Activated gamma-delta T cell (primary cell): ENCODE measurements around the gene MFSD1.
"Not testable (repeated sequence)": the region's sequence is repeated elsewhere in the genome, so short reads cannot be mapped to it uniquely, and the experiment has no call there.

Experiments
- DNase-seq: peaks from one replicate; lab custom pipeline; 2025; lab: John Stamatoyannopoulos, UW

Gene MFSD1

GRCh38 chr3:158775426-158776410 lies 26.1 kb upstream of the MFSD1 start:
- no peak for DNase-seq

DNA sequence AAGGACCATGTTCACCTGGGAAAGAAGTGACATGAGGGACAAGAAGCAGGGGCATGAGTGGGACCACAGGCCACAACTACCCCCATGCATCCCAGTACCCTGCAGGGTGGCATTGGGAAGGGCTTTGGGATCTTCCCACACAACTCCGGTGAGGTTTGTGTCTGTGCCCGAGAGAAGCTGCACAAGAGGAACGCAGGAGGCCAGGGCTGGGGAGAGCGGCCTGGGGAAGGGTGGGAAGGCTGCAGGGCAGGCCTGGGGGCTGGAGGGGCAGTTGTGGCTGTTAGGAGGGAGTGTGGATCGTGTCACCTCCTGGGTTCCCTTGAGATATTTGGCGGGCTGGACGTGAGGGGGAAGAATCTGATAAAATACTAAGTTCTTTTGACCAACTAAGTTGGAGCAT lies 25.3 kb upstream of the MFSD1 start:
- DNase-seq: no peak

DNA sequence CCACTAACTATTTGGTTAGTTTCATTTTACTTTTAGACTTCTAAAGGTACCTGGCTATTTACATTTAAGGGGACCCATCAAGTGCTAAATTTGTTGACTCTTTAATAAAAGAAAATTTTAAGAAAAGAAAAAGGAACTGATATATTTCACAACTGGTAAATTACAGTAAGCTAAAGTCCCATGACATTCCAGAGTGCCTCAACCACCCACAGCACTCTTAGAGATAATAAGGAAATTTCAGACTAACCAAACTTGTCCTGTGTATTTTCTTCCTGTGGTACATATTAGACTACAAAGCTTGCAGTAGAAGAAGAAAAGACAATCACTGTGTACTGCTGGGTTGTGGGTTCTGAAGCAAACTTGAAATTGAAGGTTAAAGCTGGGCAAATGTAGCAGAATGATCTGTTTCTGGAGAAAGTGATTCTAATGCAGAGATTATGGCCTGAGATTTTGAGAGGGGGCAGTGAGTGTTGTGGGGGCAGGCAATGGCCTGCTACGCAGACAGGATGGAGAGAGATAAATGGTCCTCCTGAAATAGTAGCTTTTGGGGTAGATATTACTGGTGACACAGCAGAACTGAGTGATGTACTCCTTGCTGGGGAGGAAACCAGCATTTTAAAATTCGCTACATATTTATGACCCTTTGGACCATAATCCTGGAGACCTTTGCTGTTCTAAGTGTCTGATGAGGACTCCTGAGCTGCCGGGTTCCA lies 24.5 kb upstream of the MFSD1 start:
- DNase-seq: no peak

DNA sequence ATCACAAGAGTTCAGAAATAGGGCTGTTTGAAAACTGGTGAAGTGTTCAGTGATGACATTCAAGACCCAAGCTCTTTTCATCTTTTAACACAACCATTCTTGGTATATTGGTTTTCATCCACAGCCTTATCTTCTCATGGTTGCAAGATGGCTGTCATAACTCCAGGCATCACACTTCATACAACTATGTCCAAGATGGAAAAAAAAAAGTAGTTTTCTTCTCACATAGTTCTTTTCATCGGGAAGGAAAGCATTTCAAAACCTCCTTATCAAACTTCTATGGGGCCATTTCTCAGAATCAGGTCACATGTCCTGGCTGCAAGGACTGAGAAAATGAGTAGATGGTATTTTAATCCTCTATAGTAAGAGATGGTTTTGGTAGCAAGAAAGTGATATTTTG lies 21.1 kb upstream of the MFSD1 start:
- DNase-seq: no peak

DNA sequence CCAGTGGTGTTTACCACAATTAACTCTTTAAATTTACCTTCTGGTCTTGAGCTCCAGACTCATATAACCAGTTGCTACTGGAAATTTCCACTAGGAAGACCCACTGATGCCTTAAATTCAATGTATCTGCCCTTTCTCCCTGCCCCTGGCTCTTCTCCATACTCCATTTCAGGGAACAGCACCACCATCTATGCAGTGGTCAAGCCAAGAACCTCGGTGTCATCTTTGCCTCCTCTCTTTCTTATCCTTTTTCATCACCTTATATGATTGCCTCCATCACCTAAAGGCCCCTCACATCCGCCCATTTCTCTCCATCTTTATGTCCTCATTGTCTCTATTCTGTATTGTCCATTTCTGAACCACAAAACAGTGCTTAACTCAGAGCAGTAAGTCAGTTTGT lies 20.7 kb upstream of the MFSD1 start:
- no peak for DNase-seq

GRCh38 chr3:158781849-158782248 lies 20.0 kb upstream of the MFSD1 start:
- no peak for DNase-seq

DNA sequence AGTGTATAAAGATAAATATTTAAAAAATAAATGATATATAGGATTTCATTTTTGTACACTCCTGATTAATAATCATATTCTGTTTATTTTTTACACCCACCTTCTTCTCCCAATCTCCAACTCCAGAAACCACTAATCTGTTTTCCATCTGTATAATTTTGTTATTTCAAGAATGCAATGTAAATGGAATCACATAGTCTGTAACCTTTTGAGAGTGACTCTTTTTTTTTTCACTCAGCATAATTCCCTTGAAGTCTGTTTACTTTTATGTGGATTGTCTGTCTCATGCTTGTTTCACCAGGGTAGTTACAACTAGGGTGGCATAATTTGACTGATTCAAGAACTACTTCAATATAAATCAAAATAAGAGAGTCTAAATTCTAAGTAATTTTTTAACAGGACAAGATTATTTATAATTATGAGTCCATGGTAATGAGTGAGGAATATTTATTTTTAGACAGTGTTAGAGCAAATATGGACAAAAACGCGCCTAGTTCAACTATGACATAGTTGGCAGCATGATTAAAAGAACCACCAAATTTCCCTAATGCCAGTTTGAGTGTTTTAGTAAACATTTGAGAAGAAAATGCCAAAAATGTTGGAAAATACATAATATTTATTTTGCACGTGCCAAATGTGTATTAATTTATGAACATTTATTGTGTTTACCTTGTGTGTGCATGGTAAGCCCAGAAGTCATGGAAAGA lies 19.4 kb upstream of the MFSD1 start:
- no peak for DNase-seq

- DNase-seq: no peak
These were observed 18.8 kb upstream of the MFSD1 start for GRCh38 chr3:158783051-158783450.

- no peak for DNase-seq
These were observed 15.9 kb upstream of the MFSD1 start for GRCh38 chr3:158785972-158786371.

DNA sequence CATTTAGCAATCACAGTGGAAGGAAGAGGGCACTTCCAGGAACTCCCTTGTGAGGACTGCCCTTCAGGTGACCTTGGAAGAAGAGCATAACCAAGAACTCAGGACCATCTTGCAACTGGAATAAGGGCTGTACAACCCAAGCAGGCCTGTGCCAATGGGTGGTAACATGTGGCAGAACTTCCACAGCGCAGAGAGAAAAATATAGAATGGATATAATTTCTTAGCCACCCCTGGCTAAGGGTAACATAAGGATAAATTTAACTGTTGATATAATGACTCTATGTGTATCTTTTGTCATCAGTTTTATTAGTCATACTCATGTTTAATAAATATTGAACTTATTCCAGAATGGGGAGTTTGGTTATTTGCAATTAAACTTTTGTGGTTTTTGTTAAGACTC lies 13.4 kb upstream of the MFSD1 start:
- no peak for DNase-seq

- no peak for DNase-seq
These were observed 12.3 kb upstream of the MFSD1 start for GRCh38 chr3:158789592-158789991.

DNA sequence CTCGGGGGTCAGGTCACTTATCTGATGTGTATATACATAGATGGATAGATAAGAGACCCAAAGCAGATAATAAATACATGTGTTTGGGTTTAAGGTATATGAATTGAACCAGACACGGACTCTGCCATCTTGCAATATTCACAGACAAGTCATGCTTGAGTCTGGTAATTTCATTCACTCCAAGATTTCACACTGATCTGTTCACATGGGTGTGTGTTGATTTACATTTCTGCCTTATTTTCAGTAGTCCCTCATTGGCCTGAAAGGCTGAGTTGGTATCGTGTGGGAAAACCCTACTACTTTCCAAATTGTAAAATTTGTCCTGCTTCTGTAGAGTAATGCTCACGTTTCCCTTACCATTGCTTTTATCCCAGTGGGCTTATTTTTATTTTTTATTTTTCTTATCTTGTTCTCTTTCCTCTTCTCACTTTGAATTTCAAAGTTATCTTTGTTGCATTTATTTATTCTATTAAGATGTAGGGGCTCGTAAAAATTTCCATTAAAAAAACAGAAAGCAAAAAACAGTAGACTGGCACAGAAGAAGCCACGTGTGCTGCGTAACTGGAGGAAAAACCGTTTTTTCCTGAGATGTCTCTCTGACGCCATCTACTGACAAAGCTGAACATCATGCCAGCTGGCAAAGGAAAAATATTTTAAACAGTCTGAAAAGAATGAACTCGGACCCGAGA lies 10.8 kb upstream of the MFSD1 start:
- DNase-seq: no peak

- DNase-seq: not testable (repeated sequence)
These were observed 10.3 kb upstream of the MFSD1 start for GRCh38 chr3:158791590-158791920.

DNA sequence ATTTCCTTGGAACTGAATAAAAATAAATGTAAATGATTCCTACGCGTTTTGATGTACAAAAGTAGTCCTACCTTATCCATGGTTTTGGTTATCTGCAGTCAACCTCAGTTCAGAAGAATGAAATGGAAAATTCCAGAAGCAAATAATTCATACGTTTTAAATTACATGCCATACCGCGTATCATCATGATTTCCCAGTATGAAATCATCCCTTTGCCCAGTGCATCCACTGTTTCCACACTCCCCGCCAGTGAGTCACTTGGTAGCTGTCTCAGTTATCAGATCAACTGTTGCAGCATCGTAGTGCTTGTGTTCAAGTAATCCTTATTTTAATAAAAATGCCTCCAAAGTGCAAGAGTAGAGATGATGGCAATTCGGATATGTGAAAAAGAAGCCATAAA lies 9.1 kb upstream of the MFSD1 start:
- no peak for DNase-seq

- no peak for DNase-seq
These were observed 7.6 kb upstream of the MFSD1 start for GRCh38 chr3:158794206-158794605.

GRCh38 chr3:158794936-158795518 lies 6.8 kb upstream of the MFSD1 start:
- no peak for DNase-seq

DNA sequence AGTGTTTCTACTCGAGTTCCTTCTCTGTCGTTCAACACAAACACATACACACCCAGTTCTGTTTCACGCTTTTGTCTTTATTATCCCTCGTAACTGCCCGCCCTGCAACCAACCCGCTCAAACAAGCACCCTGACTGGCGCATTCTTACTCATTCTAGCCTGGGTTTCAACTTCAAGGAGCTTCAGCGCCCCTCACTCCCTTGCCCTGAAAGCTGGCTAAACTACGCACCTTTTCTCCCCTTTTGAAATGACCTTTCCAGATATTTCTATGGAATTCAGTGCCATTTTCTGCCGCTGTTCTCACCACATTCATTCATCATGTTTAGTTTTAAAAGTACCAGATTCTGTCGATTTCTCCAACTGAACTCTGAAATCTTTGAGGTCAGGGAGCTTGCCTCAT lies 653 bp upstream of the MFSD1 start:
- no peak for DNase-seq

DNA sequence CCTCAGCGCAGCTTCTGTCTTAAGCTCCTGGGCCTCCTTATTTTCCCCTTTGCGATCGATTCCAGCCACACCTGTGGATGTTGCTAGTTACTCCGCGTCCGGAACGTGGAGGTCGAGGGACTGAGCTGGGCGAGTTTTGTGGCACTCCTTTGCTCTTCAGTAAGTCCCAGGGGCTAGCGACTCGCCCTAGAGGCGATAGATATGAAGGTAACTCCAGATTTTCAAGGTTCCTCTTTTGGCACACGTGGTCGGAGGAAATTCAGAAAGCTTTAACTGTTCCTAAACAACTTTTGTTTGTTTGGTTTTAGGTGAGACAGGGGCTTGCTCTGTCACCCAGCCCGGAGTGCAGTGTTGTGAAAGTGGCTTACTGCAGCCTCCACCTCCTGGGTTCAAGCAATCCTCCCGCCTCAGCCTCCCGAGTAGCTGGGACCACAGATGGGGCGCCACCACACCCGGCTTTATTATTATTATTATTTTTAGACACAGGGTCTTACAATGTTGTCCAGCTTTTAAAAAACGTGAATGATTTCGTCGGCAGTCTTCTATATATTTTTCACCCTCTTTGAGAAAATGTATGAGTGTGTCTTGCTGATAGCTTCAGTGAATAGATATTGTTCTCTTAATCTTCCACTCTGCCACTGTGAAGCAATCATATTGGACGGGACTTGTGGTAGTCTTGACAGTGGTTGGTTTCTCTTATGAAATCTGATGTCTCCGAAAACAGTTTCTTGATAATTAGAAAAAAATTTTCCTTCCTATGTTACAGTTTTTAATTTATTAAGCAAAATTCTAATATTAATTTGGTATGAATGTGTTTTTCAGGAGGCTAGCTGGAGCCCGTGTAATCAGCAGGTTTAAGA lies 785 bp downstream of the MFSD1 start:
- no peak for DNase-seq

GRCh38 chr3:158804441-158804840 lies 2.6 kb downstream of the MFSD1 start:
- no peak for DNase-seq

DNA sequence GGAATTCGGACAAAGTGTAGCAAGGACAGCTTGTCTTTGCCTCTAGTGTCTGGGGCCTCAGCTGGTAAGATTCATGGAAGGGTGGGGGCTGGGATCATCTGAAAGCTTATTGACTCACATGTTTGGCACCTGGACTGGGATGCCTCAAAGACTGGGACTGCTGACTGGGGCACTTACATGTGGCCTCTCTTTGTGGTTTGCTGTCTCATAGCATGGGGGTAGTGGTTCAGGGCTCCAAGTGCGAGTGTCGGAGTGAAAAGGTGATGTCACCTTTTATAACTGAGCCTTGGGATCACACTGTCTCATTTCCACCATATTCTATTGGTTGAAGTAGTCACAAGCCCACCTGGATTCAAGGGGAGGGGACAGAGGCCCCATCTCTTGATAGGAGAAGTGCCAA lies 6.8 kb downstream of the MFSD1 start:
- no peak for DNase-seq

DNA sequence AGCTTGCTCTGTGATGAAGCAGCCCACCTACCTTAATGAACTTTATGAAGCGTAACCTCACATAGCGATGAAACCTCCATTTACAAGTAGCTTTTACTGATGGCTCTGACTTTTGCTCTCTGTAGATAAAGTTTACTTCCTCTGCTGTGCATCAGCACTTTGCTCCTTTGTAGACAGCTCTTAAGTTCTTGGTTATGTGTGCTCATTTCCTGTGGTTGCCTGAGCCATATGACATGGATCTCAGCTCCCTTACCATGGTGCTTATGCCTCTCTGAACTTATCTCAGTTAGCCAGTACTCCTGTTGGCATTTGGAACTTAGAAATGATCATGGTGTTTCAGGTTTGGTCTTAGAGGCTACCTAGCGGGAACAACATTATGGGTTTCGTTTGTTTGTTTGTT lies 7.8 kb downstream of the MFSD1 start:
- no peak for DNase-seq
